Omental fat pad (tissue), 4 donors: ENCODE measurements around the gene ANO3. TPM values are rescaled to one million over a fixed set of nuclear protein-coding genes. Genes with fewer than 3 reads are reported as not detected.

Experiments used
- ATAC-seq: fragments of 150-250 bp; one replicate; pipeline ENCODE4 v1.9.1; 2016; ENCODE audit warnings: mild to moderate bottlenecking, moderate library complexity; ENCODE audit not compliant: low FRiP score
- DNase-seq: peaks from one replicate; pipeline ENCODE4 v3.0.0-alpha.2; 2019; ENCODE audit warnings: low spot score
- CTCF ChIP-seq, 3 donors: fragments of 450-650 bp; IDR thresholded peaks; one replicate each; pipeline ENCODE4 v1.5.1; 2016 to 2017; ENCODE audit warnings: antibody characterized with exemption in 3 of 3, mild to moderate bottlenecking in 3 of 3, moderate library complexity in 2 of 3
- total RNA-seq, 4 donors: library from RNA; depleted of rRNA; stranded (reverse); fragments of >200 nt; gene quantifications; one replicate each; pipeline ENCODE4 v1.1.0, GENCODE V29; 2016

Gene ANO3
- total RNA-seq, 4 donors from 2014 or later, result 0.56 to 4.1 (median 1.6) TPM

- no peak for DNase-seq
- ATAC-seq, result no peak
- TF ChIP-seq CTCF (IDR thresholded peaks at IDR 0.05), result no peak
Measured at GRCh38 chr11:26353010-26353409, 21.1 kb downstream of the ANO3 start.

- DNase-seq (no peak), ATAC-seq (no peak)
- TF ChIP-seq CTCF (IDR thresholded peaks at IDR 0.05), result no peak
Measured at GRCh38 chr11:26359055-26359454, 27.1 kb downstream of the ANO3 start.

- no peak for ATAC-seq
- TF ChIP-seq CTCF (IDR thresholded peaks at IDR 0.05), result no peak
- DNase-seq, result no peak
Measured at GRCh38 chr11:26365284-26365683, 33.4 kb downstream of the ANO3 start.

GRCh38 chr11:26377619-26378018, 45.7 kb downstream of the ANO3 start:
- TF ChIP-seq CTCF (IDR thresholded peaks at IDR 0.05), result no peak
- no peak for DNase-seq
- ATAC-seq, result no peak

- DNase-seq, result no peak
Measured at GRCh38 chr11:26399336-26399735, 67.4 kb downstream of the ANO3 start.

GRCh38 chr11:26410706-26411366, 78.9 kb downstream of the ANO3 start:
- DNase-seq (no peak), ATAC-seq (no peak)
- TF ChIP-seq CTCF (IDR thresholded peaks at IDR 0.05), result no peak

More at GRCh38 chr11:26399336-26399735, 67.4 kb downstream of the ANO3 start:
- no peak for TF ChIP-seq CTCF (IDR thresholded peaks at IDR 0.05)
- no peak for ATAC-seq

GRCh38 chr11:26412955-26413354, 81.0 kb downstream of the ANO3 start:
- ATAC-seq, result no peak
- no peak for DNase-seq
- TF ChIP-seq CTCF (IDR thresholded peaks at IDR 0.05), result no peak
